ENCODE data around the gene SAE1. TPM values are rescaled to one million over a fixed set of nuclear protein-coding genes. Genes with fewer than 3 reads are reported as not detected.

The SAE1 gene
- total and polyA plus RNA-seq, 2 experiments from 2014 or later, result 115 to 236 TPM

DNA sequence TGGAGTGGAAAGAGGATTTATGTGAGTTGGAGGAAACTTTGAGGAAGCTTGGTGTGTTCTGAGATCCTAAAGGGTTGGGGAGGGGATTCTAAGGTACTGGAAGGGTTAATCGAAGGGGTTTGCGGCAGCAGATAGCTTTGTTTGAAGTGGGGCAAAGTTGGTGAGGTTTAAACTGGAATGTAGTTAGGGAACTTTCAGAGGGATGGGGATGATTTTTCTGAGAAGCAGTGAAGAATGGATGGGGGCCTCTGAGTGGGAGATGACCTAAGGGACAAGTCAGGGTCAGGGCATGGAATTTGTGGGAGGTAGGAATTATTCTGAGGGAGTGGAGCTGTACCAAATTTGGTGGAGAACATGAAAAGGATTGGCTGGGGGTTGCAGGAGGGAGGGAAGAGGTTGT lies 3.9 kb downstream of the SAE1 start:
- peaks cover 21% of the 10 kb centered on the region; the same call in 1 of the 2 replicates for H3F3A ChIP-seq (replicated peaks; ENCODE audit: low read depth)
- Mint-ChIP-seq H3K4me1 (peaks cover 28% of the 10 kb centered on the region), H3K9me3 (peaks cover 10% of the 10 kb centered on the region), H3K4me3 (peak overlapping the region; percentile 37), H3K27ac (peak overlapping the region; percentile 10), H3K27me3 (ENCODE audit: insufficient read depth, low read depth, poor library complexity) (peaks cover 24% of the 10 kb centered on the region), H3K36me3 (ENCODE audit: low read depth) (peaks cover 77% of the 10 kb centered on the region)
- H3K36me3 ChIP-seq (ENCODE audit: insufficient read depth), result peaks cover 16% of the 10 kb centered on the region; the same call in 1 of the 2 replicates
- peak overlapping the region; percentile 100; the same call in 1 of the 2 replicates for H3K4me3 ChIP-seq
- H2AFZ ChIP-seq, result no peak overlapping the region
- H3K79me2 ChIP-seq (replicated peaks; ENCODE audit: insufficient read depth), result peaks cover 88% of the 10 kb centered on the region
- peaks cover 78% of the 10 kb centered on the region for H4K20me1 ChIP-seq (replicated peaks; ENCODE audit: insufficient read depth)
- peaks cover 28% of the 10 kb centered on the region for H3K4me1 ChIP-seq (ENCODE audit: insufficient read depth)
- no peak for DNase-seq (ENCODE audit: low spot score)
- H3K27me3 ChIP-seq (ENCODE audit: insufficient read depth), result no peaks in the 10 kb centered on the region
- ATAC-seq, result no peak
- TF ChIP-seq STAT1 (IDR thresholded peaks at IDR 0.05; ENCODE audit: unreplicated experiment) (no peak), REST (IDR thresholded peaks at IDR 0.05; ENCODE audit: unreplicated experiment) (no peak), ZNF331 (CRISPR knock-in tag; IDR thresholded peaks at IDR 0.05; ENCODE audit: low read depth) (no peak), ZNF462 (CRISPR knock-in tag; IDR thresholded peaks at IDR 0.05) (no peak), EZH2phosphoT487 (IDR thresholded peaks at IDR 0.05; ENCODE audit: unreplicated experiment) (no peak), CTCF (conservative IDR thresholded peaks at IDR 0.05; ENCODE audit: low read depth in 2 of 2) (no peak), ZNF114 (CRISPR knock-in tag; IDR thresholded peaks at IDR 0.05) (no peak)
- peak overlapping the region; percentile 70; the same call in 1 of the 2 replicates for H3K27ac ChIP-seq (ENCODE audit: low read depth)
- no peaks in the 10 kb centered on the region for H3K9me2 ChIP-seq (ENCODE audit: insufficient read depth)
- H3K4me2 ChIP-seq, result peak overlapping the region; percentile 99

Data from GM23338 (cell line).